ENCODE results near the gene TBX4. TPM values are rescaled to one million over a fixed set of nuclear protein-coding genes. Genes with fewer than 3 reads are reported as not detected.

TBX4 gene
- total and polyA plus RNA-seq, 2 of the 13 experiments (the other 11 are each of a cell fraction or from before 2014, with no cell fraction given) = 0.11 to 1.1 TPM

GRCh38 chr17:61488878-61489718 is 36.9 kb downstream of the TBX4 start:
- WGBS (ENCODE audit: low lambda C conversion rate) = 9% methylated on average over 16 of the region's 16 CpGs
- Histone ChIP-seq H2AFZ (ENCODE audit: low read length) (peak overlapping the region; percentile 59), H3K4me1 (ENCODE audit: insufficient read depth, low read length) (peaks cover 83% of the 10 kb centered on the region), H3K9me3 (ENCODE audit: low read length) (no peaks in the 10 kb centered on the region), H3K27ac (ENCODE audit: extremely low read length, insufficient read depth, low read length) (peak overlapping the region; percentile 52), H3K4me3 (replicated peaks in 1 of 3; ENCODE audit: insufficient read depth in 1 of 3, low read depth in 2 of 3, low read length in 3 of 3) (peak overlapping the region in 1 of 3 experiments; percentile 54; a peak in 2 of 6 replicates), H3K9ac (ENCODE audit: insufficient read depth, low read depth, low read length) (peak overlapping the region; percentile 38), H3K36me3 (replicated peaks in 1 of 2; ENCODE audit: control insufficient read depth in 1 of 2, insufficient read depth in 2 of 2, low read length in 2 of 2) (no peaks in the 10 kb centered on the region), H3K79me2 (ENCODE audit: insufficient read depth, low read length) (no peaks in the 10 kb centered on the region), H3K27me3 (ENCODE audit: control insufficient read depth in 1 of 2, insufficient read depth in 2 of 2, low read length in 2 of 2) (no peaks in the 10 kb centered on the region), H3K4me2 (ENCODE audit: low read depth, low read length) (peak overlapping the region; percentile 75), H4K20me1 (ENCODE audit: insufficient read depth, low read length) (no peaks in the 10 kb centered on the region)
- ChIA-PET CTCF (ENCODE audit: low intra/inter-chr PET ratio, low total read pairs) (no interaction called here), POLR2A (no interaction called here)
- in situ Hi-C loops (cut with HindIII; ENCODE audit: extremely low pct_ligation_motif_present, low pct_unique_long_range_greater_than_20kb) = no loop called here
- DNase-seq (ENCODE audit: low spot score) (peak; percentile 90), ATAC-seq (peak; percentile 96), FAIRE-seq (peak; percentile 99)
- no TSS peak for BruUV-seq (replicated peaks)
- intact Hi-C loops (cut with micrococcal nuclease; ENCODE audit: unreplicated experiment) = no loop called here
- TF ChIP-seq SRY (CRISPR knock-in tag; IDR thresholded peaks at IDR 0.05) = 0 out of 2 replicates have a peak, but pooled peaks have one; percentile 54
- no peak for TF ChIP-seq THAP8 (CRISPR knock-in tag; IDR thresholded peaks at IDR 0.05; ENCODE audit: borderline replicate concordance)
- peak; percentile 59; the same call in 1 of the 2 replicates for TF ChIP-seq ZMYM4 (CRISPR knock-in tag; IDR thresholded peaks at IDR 0.05)
- no peak for TF ChIP-seq ZBTB8A (CRISPR knock-in tag; IDR thresholded peaks at IDR 0.05; ENCODE audit: borderline replicate concordance, low read depth)
- TF ChIP-seq, protein P1, sequence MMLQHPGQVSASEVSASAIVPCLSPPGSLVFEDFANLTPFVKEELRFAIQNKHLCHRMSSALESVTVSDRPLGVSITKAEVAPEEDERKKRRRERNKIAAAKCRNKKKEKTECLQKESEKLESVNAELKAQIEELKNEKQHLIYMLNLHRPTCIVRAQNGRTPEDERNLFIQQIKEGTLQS (CRISPR knock-in tag; IDR thresholded peaks at IDR 0.05) = no peak
- TF ChIP-seq ZNF292 (CRISPR knock-in tag; IDR thresholded peaks at IDR 0.05; ENCODE audit: borderline replicate concordance, low read depth) = peak; percentile 97
- no peak for TF ChIP-seq ZBTB42 (CRISPR knock-in tag; IDR thresholded peaks at IDR 0.05)
- no peak; the same call in 1 of the 2 replicates for TF ChIP-seq THAP7 (CRISPR knock-in tag; IDR thresholded peaks at IDR 0.05)
- peak; percentile 87 for TF ChIP-seq XRCC5 (optimal IDR thresholded peaks at IDR 0.05; ENCODE audit: low read length)
- no peak for TF ChIP-seq ZNF83 (CRISPR knock-in tag; IDR thresholded peaks at IDR 0.05; ENCODE audit: borderline replicate concordance)
- TF ChIP-seq ZNF318 (CRISPR knock-in tag; IDR thresholded peaks at IDR 0.05) = no peak
- peak; percentile 39; the same call in 1 of the 2 replicates for TF ChIP-seq ELF1 (CRISPR knock-in tag; IDR thresholded peaks at IDR 0.05)
- no peak for TF ChIP-seq ZNF354B (CRISPR knock-in tag; IDR thresholded peaks at IDR 0.05)
- no peak for TF ChIP-seq ZNF17 (CRISPR knock-in tag; IDR thresholded peaks at IDR 0.05)

Measured in HepG2 (cell line).